Activated CD8-positive, alpha-beta memory T cell treated with anti-CD3 and anti-CD28 coated beads, Interleukin-2, amount 50 U/mL, for 24 hours (primary cell): ENCODE results near the gene CAPN10.
"Not testable (repeated sequence)": the region's sequence is repeated elsewhere in the genome, so short reads cannot be mapped to it uniquely, and the experiment has no call there.

Experiments used
- DNase-seq: peaks from one replicate; pipeline ENCODE4 v3.0.0-alpha.2; 2020; ENCODE audit errors: extremely low read depth

The CAPN10 gene, protein sequence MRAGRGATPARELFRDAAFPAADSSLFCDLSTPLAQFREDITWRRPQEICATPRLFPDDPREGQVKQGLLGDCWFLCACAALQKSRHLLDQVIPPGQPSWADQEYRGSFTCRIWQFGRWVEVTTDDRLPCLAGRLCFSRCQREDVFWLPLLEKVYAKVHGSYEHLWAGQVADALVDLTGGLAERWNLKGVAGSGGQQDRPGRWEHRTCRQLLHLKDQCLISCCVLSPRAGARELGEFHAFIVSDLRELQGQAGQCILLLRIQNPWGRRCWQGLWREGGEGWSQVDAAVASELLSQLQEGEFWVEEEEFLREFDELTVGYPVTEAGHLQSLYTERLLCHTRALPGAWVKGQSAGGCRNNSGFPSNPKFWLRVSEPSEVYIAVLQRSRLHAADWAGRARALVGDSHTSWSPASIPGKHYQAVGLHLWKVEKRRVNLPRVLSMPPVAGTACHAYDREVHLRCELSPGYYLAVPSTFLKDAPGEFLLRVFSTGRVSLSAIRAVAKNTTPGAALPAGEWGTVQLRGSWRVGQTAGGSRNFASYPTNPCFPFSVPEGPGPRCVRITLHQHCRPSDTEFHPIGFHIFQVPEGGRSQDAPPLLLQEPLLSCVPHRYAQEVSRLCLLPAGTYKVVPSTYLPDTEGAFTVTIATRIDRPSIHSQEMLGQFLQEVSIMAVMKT

DNA sequence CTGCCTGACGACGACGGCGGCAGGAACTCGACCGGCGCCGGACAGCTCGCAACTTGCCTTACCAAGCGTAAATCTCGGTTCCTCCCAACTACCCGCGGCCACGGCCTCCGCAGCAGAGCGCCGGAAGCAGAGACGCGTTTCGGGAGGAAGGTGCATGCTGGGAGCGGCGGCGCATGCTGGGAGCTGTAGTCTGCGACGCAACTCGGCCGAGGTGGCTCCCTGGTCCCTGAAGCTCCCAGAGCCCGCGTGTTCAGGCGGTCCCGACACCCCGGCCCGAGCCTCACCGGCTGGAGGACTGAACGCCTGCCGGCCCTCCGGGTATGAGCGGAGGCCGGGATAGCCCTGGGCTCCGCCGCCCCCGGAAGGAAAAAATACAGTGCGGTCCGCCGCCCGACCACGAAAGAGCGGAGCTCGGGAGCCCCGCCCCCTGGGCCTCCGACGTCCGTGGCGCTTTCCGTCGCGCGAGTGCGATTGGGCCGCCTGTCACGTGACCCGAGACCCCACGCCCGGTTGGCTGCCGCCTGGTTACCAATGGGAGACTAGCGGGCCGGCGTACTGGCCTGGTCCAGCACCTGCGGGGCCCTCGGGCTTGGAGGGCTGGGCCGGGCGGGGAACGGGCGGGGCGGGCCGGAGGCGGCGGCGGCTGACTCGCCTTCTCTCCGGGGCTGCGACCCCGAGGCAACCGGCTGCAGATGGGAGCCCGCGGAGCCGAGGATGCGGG, at the start of gene CAPN10:
Gene CAPN10, plus strand, starts transcription at position 537 of the 721 bp plus-strand sequence. Its CDS starts 178 bp downstream, at position 715.
- DNase-seq = peak; percentile 93

DNA sequence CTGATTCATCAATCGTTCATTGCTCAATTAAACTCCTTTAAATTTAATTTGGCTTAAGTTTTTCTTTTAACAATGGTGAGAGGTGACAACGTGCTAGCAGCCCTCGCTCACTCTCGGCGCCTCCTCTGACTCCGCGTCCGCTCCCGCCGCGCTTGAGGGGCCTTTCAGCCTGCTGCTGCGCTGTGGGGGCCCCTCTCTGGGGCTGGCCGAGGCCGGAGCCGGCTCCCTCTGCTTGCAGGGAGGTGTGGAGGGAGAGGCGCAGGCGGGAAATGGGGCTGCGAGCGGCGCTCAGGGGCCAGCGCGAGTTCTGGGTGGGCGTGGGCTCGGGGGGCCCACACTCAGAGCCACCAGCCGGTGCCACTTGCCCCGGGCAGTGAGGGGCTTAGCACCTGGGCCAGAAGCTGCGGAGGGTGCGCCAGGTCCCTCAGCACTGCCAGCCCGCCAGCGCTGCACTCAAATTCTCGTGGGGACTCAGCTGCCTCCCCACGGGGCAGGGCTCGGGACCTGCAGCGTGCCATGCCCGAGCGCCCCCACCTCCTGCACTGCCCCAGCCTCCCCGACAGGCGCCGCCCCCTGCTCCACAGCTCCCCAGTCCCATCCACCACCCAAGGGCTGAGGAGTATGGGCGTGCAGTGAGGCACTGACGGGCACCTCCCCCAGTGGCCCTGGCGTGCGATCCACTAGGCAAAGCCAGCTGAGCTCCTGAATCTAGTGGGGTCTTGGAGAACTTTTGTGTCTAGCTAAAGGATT, 48.3 kb upstream of the CAPN10 start:
- no peak for DNase-seq

DNA sequence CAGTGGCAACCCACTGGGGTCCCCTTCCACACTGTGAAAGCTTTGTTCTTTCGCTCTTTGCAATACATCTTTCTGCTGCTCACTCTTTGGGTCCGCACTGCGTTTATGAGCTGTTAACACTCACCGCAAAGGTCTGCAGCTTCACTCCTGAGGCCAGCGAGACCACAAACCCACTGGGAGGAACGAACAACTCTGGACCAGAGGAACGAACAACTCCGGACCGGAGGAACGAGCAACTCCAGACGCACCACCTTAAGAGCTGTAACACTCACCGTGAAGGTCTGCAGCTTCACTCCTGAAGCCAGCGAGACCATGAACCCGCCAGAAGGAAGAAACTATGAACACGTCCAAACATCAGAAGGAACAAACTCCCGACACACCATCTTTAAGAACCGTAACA, 47.4 kb upstream of the CAPN10 start:
- DNase-seq = not testable (repeated sequence)

DNA sequence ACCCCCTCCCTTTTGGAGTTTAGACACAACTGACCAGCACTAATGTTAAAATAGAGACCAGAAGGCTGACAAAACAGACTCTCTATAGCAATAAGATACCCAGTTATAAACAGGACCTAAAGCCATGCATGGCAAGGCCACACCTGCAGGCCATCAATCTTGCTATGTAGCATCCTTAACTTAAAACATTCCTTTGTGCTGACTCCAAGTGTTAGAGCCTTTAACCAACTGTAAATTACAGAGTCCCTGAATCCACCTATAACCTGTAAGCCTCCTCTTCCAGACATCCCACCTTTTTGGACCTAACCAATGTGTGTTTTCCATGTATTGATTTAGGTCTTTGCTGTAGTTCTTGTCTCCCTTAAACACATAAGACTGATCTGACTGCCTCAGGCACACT, 46.6 kb upstream of the CAPN10 start:
- no peak for DNase-seq

DNA sequence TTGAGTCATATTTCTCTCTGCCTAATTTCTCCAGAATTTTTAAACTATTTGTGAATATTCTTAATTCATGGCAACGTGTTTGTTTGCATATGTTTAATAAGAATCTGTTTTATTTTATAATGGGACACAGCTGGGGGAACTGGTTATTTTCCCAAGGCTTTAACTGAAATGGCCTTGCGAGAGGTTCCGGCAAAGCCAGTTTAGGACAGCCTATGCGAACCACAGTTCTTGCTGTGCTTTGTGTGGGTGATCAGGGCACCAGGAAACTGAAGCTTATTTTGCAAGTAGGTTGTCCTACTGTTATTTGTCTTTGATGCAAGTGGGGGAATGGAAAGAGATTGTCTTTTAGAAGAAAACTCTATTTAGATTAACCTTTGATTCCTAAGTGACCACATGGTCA, 35.2 kb upstream of the CAPN10 start:
- no peak for DNase-seq

DNA sequence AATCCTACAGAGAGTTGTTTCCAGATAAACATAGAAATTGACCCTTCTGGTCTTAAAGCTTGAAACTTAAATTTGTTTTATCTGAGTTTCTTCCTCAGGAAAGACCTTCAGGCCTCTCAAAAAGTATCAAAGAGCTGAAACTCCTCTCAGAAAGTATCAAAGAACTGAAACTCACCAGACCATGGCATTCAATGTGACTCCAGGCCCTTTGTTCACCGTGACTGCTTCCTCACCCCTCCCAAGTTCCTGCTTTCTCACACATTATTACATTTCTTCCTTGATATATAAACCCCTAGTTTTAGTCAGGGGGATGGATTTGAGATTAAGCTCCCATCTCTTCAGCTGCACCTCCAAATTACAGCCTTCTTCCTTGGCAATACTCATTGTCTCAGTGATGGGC, 34.7 kb upstream of the CAPN10 start:
- no peak for DNase-seq

DNA sequence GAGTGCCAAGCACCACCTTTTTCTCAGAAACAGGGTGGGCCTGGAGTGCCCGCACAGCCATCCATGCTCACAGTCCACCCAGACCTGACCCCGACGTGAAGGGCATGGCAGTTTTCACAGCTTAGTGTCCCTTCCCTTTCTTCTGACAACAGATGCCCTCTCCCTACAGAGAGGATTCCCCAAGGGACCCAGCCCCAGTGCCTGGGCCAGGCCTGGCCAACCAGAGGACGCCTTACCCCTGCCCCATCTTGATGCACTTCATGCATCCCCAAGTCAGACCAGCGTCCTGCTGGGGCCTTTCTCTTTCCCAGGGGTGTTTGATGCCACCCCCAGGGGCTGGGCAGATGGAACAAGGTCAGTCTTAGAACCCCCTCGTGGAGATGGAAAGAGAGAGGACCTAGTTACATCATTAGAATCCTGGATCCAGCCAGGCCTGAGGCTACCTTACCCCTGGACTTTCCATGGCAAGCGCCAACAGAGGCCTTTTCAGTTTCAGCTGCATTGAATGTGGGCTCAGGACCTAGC, 32.5 kb upstream of the CAPN10 start:
- DNase-seq = no peak

DNA sequence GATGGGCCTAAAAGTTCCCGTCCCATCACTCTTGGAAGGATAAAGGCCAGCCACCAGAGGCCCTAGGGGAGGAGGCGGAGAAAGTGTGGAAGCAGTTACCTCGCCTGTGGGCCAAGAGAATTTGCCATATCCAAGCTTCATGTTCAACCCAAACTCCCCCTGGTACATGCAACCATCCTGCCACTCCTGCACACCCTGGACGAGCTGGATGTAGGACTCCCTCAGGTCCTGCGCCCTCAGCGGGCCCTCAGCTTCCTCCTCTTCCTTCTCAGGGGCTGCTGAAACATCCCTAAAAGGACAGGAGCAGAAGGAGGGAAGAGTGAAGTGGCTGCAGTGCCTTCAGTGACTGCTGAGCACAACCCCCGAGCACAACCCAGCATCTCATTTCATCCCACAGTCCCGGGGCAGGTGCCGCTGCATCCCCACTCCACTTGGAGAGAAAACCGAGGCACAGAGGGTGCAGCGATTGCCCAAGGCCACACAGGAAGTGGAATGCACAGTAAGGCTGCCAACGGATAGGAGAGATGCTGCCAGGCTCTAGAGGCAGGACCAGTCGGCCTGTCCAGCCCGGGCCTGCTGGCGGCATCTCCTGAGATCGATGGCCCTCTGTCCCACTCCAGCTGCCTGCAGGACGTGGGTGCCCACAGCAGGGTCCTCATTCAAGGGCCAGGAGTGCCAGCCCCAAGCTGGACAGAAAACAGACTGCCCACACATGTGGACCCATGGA, 31.6 kb upstream of the CAPN10 start:
- no peak for DNase-seq

DNA sequence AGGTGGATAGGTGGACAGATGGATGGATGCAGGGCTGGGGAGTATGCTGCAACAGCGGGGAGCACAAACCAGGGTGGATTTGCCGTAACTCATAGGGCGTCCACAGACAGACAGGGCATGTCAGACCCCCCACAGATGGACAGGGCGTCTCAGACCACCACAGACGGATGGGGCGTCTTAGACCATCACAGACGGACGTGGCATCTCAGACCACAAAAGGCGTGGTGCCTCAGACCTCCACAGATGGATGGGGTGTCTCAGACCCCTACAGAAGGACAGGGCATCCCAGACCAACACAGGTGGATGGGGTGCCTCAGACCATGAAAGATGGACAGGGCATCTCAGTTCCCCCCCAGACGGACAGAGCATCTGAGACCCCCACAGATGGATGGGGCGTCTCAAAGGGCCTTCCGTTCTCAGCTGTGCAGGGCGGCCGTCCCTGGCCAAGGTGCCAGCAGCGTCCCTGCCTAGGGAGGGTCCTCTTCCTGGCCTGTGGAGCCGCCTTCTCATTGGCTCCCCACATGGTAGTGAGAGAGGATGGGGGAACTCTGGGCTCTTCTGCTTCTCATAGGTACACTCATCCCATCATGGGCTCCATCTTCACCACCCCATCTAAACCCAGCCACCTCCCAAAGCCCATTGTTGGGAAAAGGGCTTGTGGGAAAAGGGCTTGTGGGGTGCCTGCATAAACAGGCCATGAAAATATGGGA, 30.8 kb upstream of the CAPN10 start:
- no peak for DNase-seq

DNA sequence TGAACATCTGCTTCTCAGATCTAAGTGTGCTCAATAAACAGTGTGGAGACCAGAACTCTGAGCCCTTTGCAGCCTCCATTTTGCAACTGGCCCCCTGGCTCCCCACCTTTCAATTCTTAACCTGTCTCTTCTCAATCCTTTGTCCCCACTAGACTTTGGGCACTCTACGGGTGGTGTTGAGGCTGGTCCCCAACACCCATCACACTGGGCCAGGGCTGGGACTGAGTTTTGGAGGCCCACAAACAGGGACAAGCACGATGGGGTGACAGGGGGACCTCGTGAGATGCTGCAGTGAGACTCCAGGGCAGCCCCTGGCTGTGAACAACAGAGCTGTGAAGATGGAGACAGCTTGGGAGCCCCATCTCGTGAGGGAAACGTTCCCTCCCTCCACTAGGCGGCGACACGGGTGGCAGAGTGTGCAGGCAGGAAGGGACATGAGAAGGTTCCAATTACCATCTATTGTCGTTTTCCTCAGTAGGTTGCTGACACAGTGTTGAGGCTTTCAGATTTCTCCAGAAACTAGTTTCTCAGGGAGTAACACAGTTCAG, 29.9 kb upstream of the CAPN10 start:
- DNase-seq = no peak

DNA sequence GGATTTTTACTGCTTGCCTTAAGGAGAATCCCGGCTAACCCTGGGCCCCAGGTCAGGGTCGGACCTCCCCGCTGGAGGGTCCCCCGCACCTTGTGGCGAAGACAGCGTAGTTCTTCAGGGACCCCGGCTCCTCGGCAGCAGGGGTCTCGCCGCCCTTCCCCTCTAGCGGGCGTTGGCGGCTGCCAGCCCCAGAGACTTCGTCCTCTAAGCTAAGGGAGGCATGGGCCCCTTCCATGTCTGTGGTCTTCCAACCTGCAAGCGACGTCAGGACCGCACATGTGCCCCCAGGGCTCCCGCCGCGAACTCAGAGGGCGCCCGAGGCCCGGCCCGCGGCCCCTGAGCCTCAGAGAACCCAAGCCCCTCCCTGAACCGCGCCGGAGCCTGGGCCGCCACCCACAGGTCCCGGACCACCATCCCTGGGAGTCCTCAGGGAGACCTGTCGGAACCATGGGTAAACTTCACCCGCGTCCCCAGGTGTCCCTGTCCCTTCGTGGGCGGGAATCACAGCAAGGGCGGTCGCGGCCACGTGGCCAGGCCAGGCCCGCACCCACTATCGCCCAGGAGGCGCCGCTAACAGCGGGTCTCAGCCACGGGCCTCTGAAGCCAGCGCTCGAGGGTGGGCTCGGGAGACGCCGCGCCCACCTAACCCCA, 29.3 kb upstream of the CAPN10 start:
- no peak for DNase-seq

DNA sequence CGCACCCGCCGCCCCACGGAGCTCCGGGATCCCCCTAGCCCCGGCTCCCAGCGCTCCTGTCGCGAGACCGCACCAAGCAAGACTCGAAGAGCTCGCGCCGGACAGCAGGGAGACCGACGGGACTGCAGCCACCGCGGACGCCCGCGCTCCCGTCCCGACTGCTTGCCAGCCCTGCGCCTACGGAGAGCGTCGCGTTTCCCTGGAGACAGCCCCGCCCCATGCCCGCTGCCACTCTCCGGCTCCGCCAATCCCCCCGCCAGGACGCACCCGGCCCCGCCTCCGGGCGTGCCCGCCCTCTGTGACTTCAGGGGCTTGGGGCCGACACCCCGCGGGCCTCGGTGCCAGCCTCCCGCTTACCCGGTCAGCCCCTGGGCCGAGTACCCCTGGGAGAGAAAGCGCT, 28.7 kb upstream of the CAPN10 start, which contains the start of gene ANKMY1:
Gene ANKMY1, minus strand, starts transcription at position 181 of the 400 bp plus-strand sequence. CDS start 653 bp downstream, outside the sequence.
- no peak for DNase-seq

DNA sequence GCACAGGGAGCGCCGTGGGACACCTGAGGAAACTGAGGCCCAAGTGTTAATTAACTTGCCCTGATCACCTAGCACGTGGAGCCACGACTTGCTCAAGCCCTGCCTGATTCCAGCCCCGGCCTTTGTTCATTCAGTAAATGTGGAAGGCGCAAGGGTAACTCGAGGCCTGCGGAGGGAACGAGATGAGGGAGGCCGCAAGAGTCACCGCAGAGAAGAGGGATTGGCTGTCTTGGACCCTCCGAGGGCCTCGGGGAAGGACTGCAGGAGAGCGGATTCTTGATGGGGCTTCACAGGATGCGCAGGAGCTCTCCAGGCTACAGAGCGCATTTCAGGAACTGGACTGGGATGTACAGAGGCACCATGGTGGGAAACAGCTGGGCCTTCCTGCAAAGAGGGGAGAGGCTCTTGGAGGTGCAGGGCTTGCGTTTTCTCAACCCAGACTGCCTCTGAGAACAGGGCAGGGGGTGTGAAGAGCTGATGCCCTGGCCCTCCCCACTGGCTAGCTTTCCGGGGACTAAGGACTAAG, 28.2 kb upstream of the CAPN10 start:
- DNase-seq = no peak

DNA sequence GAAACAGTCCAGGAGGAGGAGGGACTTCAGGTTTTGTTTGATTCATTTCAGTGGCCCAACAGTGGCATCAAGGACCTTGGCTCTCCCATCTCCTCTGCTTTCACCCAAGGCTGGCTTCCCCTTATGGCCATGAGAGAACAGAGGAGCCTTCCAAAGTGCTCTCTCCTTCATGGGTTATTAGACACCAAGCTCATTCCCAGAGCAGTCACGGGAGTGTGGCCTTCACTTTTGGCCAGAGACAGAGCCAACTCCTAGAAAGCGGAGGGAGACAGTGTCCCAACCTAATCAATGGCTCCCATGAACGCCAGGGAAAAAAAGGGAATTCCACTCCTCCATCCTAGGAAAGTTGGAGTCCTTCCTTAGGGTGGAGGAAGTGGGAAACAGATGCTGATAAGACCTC, 27.2 kb upstream of the CAPN10 start:
- no peak for DNase-seq

DNA sequence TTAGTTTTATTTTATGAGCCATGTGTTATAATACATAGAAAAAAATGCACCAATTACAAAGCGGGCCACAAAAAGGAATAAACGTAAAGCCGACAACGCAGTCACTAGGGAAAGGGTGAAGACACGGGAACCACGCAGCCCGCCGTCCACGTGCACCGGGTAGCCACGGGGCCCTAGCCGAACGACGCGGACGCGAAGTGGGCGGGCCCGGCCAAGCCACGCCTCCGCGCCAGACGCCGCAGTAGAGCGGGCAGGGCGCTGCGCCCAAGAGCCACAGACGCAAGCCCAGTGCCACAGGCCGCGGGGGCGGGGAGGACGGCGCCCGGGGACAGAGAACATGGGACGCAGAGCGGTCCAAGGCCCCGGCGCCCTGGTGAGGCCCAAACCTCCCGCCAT, 26.5 kb upstream of the CAPN10 start, which contains the start of gene DUSP28:
Gene DUSP28, plus strand, starts transcription at position 274 of the 396 bp plus-strand sequence. CDS start 328 bp downstream, outside the sequence.
- peak; percentile 73 for DNase-seq

DNA sequence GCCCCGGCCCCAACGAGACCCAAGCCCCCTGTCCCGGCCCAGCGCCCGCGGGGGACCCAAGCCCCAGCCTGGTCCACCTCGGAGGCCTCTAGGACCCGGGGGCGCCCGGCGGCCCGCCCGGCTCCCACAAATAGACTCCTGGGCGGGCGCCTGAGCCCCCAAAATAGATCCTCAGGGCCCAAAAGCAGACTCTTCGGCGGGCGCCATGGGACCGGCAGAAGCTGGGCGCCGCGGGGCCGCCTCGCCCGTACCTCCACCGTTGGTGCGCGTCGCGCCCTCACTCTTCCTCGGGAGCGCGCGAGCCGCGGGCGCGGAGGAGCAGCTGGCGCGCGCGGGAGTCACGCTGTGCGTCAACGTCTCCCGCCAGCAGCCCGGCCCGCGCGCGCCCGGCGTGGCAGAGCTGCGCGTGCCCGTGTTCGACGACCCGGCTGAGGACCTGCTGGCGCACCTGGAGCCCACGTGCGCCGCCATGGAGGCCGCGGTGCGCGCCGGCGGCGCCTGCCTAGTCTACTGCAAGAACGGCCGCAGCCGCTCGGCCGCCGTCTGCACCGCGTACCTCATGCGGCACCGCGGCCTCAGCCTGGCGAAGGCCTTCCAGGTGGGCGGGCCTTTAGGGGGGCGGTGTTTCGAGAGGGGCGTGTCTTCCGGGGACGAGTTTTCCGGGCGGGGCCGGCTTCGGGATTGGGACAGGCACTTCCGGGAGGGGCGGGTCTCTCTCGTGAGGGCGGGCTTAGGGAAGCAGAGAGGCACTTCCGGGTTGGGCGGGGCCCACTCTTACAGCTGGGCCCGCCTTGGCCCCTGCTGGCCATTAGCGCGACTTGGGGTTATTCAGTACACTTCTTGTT, 25.8 kb upstream of the CAPN10 start:
- peak; percentile 99 for DNase-seq

DNA sequence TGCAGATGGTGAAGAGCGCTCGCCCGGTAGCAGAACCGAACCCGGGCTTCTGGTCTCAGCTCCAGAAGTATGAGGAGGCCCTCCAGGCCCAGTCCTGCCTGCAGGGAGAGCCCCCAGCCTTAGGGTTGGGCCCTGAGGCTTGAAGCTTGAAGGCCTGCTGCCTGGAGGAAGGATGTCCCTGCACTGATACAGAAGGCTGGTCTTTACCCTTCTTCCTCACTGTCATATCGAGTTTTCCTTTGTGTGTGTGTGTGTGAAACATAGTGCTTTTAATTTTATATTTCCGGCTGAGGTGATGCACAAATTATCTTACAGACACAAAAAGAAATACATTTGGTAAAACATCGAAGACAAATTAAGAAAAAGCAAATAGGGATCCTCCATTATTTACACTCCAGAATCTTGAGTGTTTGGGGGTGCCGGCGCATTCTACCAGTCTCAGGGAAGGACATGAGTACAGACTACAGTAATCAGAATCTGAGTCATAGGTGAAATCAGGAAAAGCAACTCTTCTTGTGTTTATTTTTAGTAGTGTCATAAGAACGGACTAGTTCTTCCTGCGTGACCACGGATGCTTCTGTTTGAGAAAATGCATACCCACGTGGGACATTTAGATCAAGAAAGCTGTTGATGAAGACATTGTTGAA, 25.1 kb upstream of the CAPN10 start:
- DNase-seq = no peak
